GM12878 (cell line): ENCODE results near the gene ACACA. TPM values are rescaled to one million over a fixed set of nuclear protein-coding genes. Genes with fewer than 3 reads are reported as not detected.

Experiments
- CHD2 ChIP-seq: IDR thresholded peaks from 2 replicates; pipeline ENCODE4 v1.6.1; 2011; ENCODE audit warnings: low read depth, low read length, improper control_type of control experiment, borderline replicate concordance
- HDGF ChIP-seq: fragments of 450-650 bp; IDR thresholded peaks from 2 replicates; pipeline ENCODE4 v1.6.1; 2016; ENCODE audit warnings: antibody characterized with exemption
- HSF1 ChIP-seq: fragments of 150-350 bp; IDR thresholded peaks from 2 replicates; pipeline ENCODE4 v1.6.1; 2014; ENCODE audit warnings: mild to moderate bottlenecking, low read depth, low read length
- KDM1A ChIP-seq: fragments of 200-600 bp; sonication (generic); IDR thresholded peaks from 2 replicates; pipeline ENCODE4 v1.6.1; 2016; ENCODE audit warnings: borderline replicate concordance
- LARP7 ChIP-seq: fragments of 450-650 bp; IDR thresholded peaks from 2 replicates; pipeline ENCODE4 v1.6.1; 2017; ENCODE audit warnings: mild to moderate bottlenecking
- MAX ChIP-seq: IDR thresholded peaks from 2 replicates; pipeline ENCODE4 v1.6.1; 2012; ENCODE audit warnings: low read depth, low read length, improper control_type of control experiment
- MEF2A ChIP-seq: IDR thresholded peaks from 2 replicates; pipeline ENCODE4 v1.6.1; 2011; ENCODE audit warnings: low read depth, mild to moderate bottlenecking, low read length, moderate library complexity; ENCODE audit not compliant: insufficient read depth
- NFYA ChIP-seq: IDR thresholded peaks from 2 replicates; pipeline ENCODE4 v1.6.1; 2011; ENCODE audit warnings: low read depth, mild to moderate bottlenecking, low read length, improper control_type of control experiment, borderline replicate concordance
- POLR2AphosphoS2 ChIP-seq: IDR thresholded peaks from 2 replicates; pipeline ENCODE4 v1.6.1; 2011; ENCODE audit warnings: low read depth, mild to moderate bottlenecking, low read length, improper control_type of control experiment, moderate library complexity
- RB1 ChIP-seq: fragments of 450-650 bp; formaldehyde crosslinking; IDR thresholded peaks from 2 replicates; pipeline ENCODE4 v1.6.1; 2017; ENCODE audit warnings: mild to moderate bottlenecking, borderline replicate concordance
- ZBTB4 ChIP-seq: fragments of 450-650 bp; formaldehyde crosslinking; IDR thresholded peaks from 2 replicates; pipeline ENCODE4 v1.4.0; 2022; ENCODE audit warnings: mild to moderate bottlenecking, moderate library complexity
- ZNF592 ChIP-seq: fragments of 450-650 bp; IDR thresholded peaks from 2 replicates; pipeline ENCODE4 v1.6.1; 2017; ENCODE audit warnings: mild to moderate bottlenecking, moderate library complexity
- ZNF622 ChIP-seq: fragments of 450-650 bp; IDR thresholded peaks from 2 replicates; pipeline ENCODE4 v1.6.1; 2017; ENCODE audit warnings: mild to moderate bottlenecking, inconsistent platforms
- ZNF687 ChIP-seq: fragments of 450-650 bp; IDR thresholded peaks from 2 replicates; pipeline ENCODE4 v1.6.1; 2017; ENCODE audit warnings: mild to moderate bottlenecking, moderate library complexity
- ZZZ3 ChIP-seq: IDR thresholded peaks from 2 replicates; pipeline ENCODE4 v1.6.1; 2011; ENCODE audit warnings: low read depth; ENCODE audit not compliant: control insufficient read depth, insufficient read length
- polyA plus RNA-seq, 11 experiments: library from polyadenylated mRNA; depleted of rRNA in 4 of 11; unstranded in 6 of 11; stranded (reverse) in 5 of 11; fragments of >200 nt; fragmentation: Nextera tagmentation in 4 of 11; fragmentation: Illumina TruSeq in 1 of 11; extraction: Ambion mirVana in 4 of 11; extraction: Trizol in 1 of 11; gene quantifications; 1 replicate in 1 of 11; 2 replicates in 10 of 11; pipeline versions ENCODE4 v1.2.1 to v1.2.3, GENCODE V29; 2011 to 2016; ENCODE audit warnings: inconsistent platforms in 2 of 11, missing spikeins in 2 of 11, low read depth in 1 of 11
- total RNA-seq, 4 experiments: library from RNA; depleted of rRNA in 3 of 4; stranded (reverse); fragments of >200 nt in 3 of 4; fragmentation: Illumina TruSeq in 1 of 4; extraction: Trizol in 1 of 4; gene quantifications; 2 replicates each; pipeline versions ENCODE4 v1.2.1 to v1.2.3, GENCODE V29; 2013 to 2021

The ACACA gene
- total and polyA plus RNA-seq, 10 of the 15 experiments (the other 5 are each of a cell fraction or from before 2014, with no cell fraction given) = 12.9 to 74.2 (median 32.0) TPM

GRCh38 chr17:37430051-37430627 lies 23.5 kb upstream of the ACACA start (continued):
- TF ChIP-seq ZNF687 (no peak), CHD2 (no peak), RB1 (no peak), NFYA (no peak), HDGF (no peak), ZNF592 (no peak), LARP7 (no peak), MEF2A (peak; percentile 66), MAX (no peak), ZBTB4 (CRISPR knock-in tag) (no peak), ZZZ3 (no peak), ZNF622 (no peak), KDM1A (no peak), HSF1 (no peak), POLR2AphosphoS2 (no peak)
